Activated CD8-positive, alpha-beta T cell treated with anti-CD3 and anti-CD28 coated beads for 36 hours (primary cell): Measurements from ENCODE around the gene AHNAK2. TPM values are rescaled to one million over a fixed set of nuclear protein-coding genes. Genes with fewer than 3 reads are reported as not detected.

ENCODE experiments used
- ATAC-seq: fragments of 200-7000 bp; cut with Tn5 transposase; one replicate; pipeline ENCODE4 v1.10.0; 2021; ENCODE audit warnings: mild to moderate bottlenecking, moderate library complexity
- CTCF ChIA-PET: fragments of 350-600 bp; sonication (Branson Sonifier 250); formaldehyde crosslinking; loops from one replicate; lab custom pipeline; 2021; ENCODE audit warnings: antibody characterized with exemption; lab: Charles Lee
- POLR2A ChIA-PET: fragments of 350-600 bp; sonication (Branson Sonifier 250); formaldehyde crosslinking; loops from one replicate; lab custom pipeline; 2021; ENCODE audit warnings: antibody characterized with exemption; lab: Charles Lee
- DNase-seq: peaks from one replicate; pipeline ENCODE4 v3.0.0-alpha.2; 2020
- H3K27ac Mint-ChIP-seq: one replicate; pipeline ENCODE4 v1.8.0; 2021; ENCODE audit warnings: mild to moderate bottlenecking, mixed read lengths
- H3K27me3 Mint-ChIP-seq: one replicate; pipeline ENCODE4 v1.8.0; 2021; ENCODE audit warnings: mixed read lengths
- H3K36me3 Mint-ChIP-seq: one replicate; pipeline ENCODE4 v1.8.0; 2021; ENCODE audit warnings: low read depth, mixed read lengths
- H3K4me1 Mint-ChIP-seq: one replicate; pipeline ENCODE4 v1.8.0; 2021; ENCODE audit warnings: low read depth, mixed read lengths
- H3K4me3 Mint-ChIP-seq: one replicate; pipeline ENCODE4 v1.8.0; 2021; ENCODE audit warnings: mild to moderate bottlenecking, moderate library complexity, mixed read lengths
- H3K9me3 Mint-ChIP-seq: one replicate; pipeline ENCODE4 v1.8.0; 2021; ENCODE audit warnings: mixed read lengths
- intact Hi-C: fragments of 100-400 bp; cut with micrococcal nuclease; formaldehyde crosslinking; loops from one replicate; pipeline ENCODE4 v1.10.0; 2022
- total RNA-seq, 2 experiments: library from RNA; stranded (reverse); gene quantifications; one replicate each; pipeline ENCODE4 v1.2.3, GENCODE V29; 2021
- TF ChIP-seq, protein P1 (sequence below): fragments of 200-600 bp; IDR thresholded peaks from one replicate; pipeline ENCODE4 v1.8.0; 2022; ENCODE audit warnings: antibody characterized with exemption, mild to moderate bottlenecking

Gene AHNAK2
- total RNA-seq, 2 experiments from 2014 or later: 0.02 TPM; not detected in 1

DNA sequence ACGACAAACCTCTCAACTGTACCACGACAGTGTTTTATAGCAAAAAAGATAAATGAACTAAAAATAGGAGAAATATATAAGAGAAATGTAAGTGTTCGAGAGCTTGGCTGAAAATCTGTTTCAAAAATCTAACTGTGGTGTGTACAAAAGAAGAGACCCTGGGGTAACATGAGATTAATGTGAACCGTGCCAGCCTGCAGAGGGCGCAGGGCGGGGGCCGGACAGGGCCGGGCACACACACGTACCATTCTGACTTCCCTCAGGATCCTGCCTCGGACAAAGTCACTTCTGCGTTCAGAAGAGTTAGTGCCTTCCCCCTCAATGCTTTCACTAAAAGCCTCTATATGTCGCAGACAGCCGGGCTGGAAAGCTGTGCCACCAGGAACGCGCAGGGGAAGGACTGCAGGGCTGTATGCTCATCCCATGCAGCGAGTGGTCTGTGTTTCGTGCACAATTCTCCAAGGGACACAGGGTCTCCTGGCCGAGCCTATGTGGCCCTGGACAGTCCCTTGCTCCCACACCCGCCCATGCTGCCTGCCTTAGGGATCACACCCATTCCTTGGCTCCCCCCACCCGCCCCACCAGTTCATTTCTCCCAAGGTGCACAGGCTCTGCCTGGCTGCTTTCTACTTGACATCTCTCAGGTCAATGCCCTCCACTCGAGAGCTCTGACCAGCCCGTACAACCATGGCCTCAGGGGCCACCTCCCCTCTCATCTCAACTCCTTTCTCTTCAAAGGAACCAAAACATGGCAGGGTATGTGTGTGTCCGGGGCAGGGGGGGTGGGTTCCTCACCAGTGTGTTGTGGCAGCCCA is 34.2 kb upstream of the AHNAK2 start:
- Mint-ChIP-seq H3K36me3 (peaks cover 48% of the 10 kb centered on the region), H3K4me3 (no peak overlapping the region), H3K4me1 (peaks cover 38% of the 10 kb centered on the region), H3K27me3 (no peaks in the 10 kb centered on the region), H3K9me3 (no peaks in the 10 kb centered on the region), H3K27ac (no peak overlapping the region)
- TF ChIP-seq, protein P1, sequence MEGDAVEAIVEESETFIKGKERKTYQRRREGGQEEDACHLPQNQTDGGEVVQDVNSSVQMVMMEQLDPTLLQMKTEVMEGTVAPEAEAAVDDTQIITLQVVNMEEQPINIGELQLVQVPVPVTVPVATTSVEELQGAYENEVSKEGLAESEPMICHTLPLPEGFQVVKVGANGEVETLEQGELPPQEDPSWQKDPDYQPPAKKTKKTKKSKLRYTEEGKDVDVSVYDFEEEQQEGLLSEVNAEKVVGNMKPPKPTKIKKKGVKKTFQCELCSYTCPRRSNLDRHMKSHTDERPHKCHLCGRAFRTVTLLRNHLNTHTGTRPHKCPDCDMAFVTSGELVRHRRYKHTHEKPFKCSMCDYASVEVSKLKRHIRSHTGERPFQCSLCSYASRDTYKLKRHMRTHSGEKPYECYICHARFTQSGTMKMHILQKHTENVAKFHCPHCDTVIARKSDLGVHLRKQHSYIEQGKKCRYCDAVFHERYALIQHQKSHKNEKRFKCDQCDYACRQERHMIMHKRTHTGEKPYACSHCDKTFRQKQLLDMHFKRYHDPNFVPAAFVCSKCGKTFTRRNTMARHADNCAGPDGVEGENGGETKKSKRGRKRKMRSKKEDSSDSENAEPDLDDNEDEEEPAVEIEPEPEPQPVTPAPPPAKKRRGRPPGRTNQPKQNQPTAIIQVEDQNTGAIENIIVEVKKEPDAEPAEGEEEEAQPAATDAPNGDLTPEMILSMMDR: no peak
- no peak for DNase-seq
- POLR2A ChIA-PET: interaction anchor here (0.6 to 9.7 kb wide), 5 partner anchors 7 to 170 kb away, joined by 3 to 69 read pairs (median 4); partner anchors contain the start of gene CDCA4
- CTCF ChIA-PET: interaction anchor here (1.3 kb wide), 1 partner anchor 33 kb away, joined by 4 read pairs; no protein-coding TSS in a partner anchor
- intact Hi-C loops: no loop called here
- ATAC-seq: no peak

DNA sequence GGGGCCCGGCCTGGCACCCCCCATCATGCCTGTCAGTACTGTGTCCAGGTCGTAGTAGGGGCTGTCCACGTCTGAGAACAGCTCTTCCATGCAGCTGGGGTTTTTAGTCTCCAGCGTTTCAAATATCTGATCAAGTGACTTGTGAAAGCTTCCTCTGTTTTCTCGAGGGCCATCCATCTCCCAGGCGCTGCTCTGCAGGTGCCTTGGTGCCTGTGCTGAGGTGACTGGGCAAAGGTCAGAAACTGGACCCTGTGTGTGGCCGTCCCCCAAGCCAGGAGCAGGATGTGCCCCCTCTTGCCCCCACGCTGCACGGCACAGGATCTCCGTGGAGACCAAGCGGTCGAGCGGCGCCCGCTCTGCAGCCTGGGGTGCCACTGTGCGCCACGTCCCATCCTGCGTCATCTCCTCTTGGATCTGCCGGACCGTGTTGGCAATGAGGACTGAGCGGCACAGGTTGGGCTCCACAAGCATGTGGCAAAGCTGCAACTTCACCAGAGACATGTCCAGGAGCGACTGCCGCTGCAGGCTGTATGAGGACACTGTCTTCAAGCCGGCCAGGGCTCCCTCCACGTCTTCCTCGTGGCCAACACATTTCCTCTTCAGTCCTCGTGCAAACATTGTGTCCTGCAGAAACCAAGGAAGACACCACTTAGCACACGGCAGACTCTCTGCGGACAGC is 33.3 kb upstream of the AHNAK2 start:
- ChIA-PET CTCF (interaction anchor here (1.4 kb wide), 1 partner anchor 34 kb away, joined by 6 read pairs; no protein-coding TSS in a partner anchor), POLR2A (interaction anchor here (0.6 to 2.4 kb wide), 3 partner anchors 8 to 171 kb away, joined by 3 to 13 read pairs (median 4); partner anchors contain the start of gene CDCA4)
- TF ChIP-seq, protein P1: no peak
- ATAC-seq (no peak), DNase-seq (no peak)
- H3K27me3 Mint-ChIP-seq: no peaks in the 10 kb centered on the region
- peaks cover 32% of the 10 kb centered on the region for H3K4me1 Mint-ChIP-seq
- intact Hi-C loops: no loop called here
- H3K36me3 Mint-ChIP-seq: peaks cover 43% of the 10 kb centered on the region
- H3K4me3 Mint-ChIP-seq: no peak overlapping the region
- no peaks in the 10 kb centered on the region for H3K9me3 Mint-ChIP-seq
- H3K27ac Mint-ChIP-seq: no peak overlapping the region

DNA sequence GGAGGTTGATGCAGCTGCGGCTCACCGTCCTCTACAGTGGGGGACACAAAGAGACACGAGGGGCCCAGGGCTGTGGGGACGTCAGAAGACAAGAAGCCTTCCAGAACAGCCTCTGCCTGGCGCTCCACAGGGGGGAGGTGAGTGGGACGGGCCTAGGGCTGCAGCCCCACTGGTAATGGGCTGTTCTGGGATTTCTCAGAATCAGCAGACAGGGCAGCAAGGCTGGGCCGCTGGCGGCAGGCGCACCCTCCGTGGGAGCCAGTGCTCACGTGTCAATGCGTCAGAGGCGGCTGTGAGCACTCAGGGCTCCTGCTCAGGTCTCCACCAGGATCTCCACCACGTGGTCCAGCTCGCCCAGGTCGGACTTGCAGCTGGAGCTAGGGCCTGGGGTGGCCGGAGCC is 32.7 kb upstream of the AHNAK2 start:
- Mint-ChIP-seq H3K27ac (no peak overlapping the region), H3K9me3 (no peaks in the 10 kb centered on the region), H3K4me3 (no peak overlapping the region), H3K36me3 (peaks cover 37% of the 10 kb centered on the region), H3K4me1 (peaks cover 27% of the 10 kb centered on the region), H3K27me3 (no peaks in the 10 kb centered on the region)
- ChIA-PET POLR2A (interaction anchor here (2.4 kb wide), 1 partner anchor 9 kb away, joined by 13 read pairs; the partner anchor contains the start of gene CDCA4), CTCF (interaction anchor here (0.8 to 1.4 kb wide), 2 partner anchors 11 to 35 kb away, joined by 4 to 6 read pairs; no protein-coding TSS in a partner anchor)
- DNase-seq (no peak), ATAC-seq (no peak)
- intact Hi-C loops: no loop called here
- TF ChIP-seq, protein P1: no peak

DNA sequence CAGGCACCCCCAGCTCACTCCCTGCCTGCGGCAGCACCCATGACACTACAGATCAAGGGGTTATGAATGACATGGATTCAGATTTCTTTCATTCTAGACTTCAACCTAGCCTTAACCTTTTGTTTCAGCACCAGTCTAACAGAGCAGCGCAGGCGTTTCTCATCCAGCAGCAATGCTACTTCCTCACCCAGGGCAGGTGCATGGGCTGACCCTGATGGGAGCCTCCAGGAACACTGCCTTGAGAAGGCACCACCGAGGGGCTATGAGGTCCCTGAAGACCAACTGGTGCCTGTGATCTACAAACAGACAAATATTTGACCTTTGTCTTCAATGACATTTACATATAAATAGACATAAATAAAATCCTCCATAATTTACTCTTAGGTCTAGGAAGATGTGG is 31.9 kb upstream of the AHNAK2 start:
- POLR2A ChIA-PET: interaction anchor here (0.6 to 2.4 kb wide), 2 partner anchors 9 to 10 kb away, joined by 3 to 13 read pairs; partner anchors contain the start of gene CDCA4
- Mint-ChIP-seq H3K4me3 (no peak overlapping the region), H3K27ac (no peak overlapping the region), H3K4me1 (peaks cover 20% of the 10 kb centered on the region), H3K9me3 (no peaks in the 10 kb centered on the region), H3K27me3 (no peaks in the 10 kb centered on the region), H3K36me3 (peaks cover 31% of the 10 kb centered on the region)
- DNase-seq (no peak), ATAC-seq (no peak)
- TF ChIP-seq, protein P1: no peak
- intact Hi-C loops: no loop called here
- CTCF ChIA-PET: interaction anchor here (0.8 kb wide), 1 partner anchor 11 kb away, joined by 4 read pairs; no protein-coding TSS in a partner anchor
